OCI-LY7 (cell line): ENCODE data around the gene ACAA2.

Experiments used
- CTCF ChIP-seq: fragments of 200-600 bp; sonication (generic); conservative IDR thresholded peaks from 2 replicates; pipeline ENCODE4 v1.5.1; 2014; ENCODE audit warnings: mild to moderate bottlenecking, antibody characterized with exemption, low read length, moderate library complexity, mixed read lengths
- EZH2phosphoT487 ChIP-seq: fragments of 200-600 bp; sonication (generic); IDR thresholded peaks from 2 replicates; pipeline ENCODE4 v1.6.1; 2018; ENCODE audit warnings: low read depth, borderline replicate concordance, mild to moderate bottlenecking, mixed run types, antibody characterized with exemption, low read length, moderate library complexity, mixed read lengths

- no peak for TF ChIP-seq CTCF
- TF ChIP-seq EZH2phosphoT487, result no peak
Measured at GRCh38 chr18:49843778-49844625, 30.7 kb upstream of the ACAA2 start.
